CD4-positive, alpha-beta T cell (primary cell): ENCODE data around the gene PARP1. TPM values are rescaled to one million over a fixed set of nuclear protein-coding genes. Genes with fewer than 3 reads are reported as not detected.

Experiments
- ATAC-seq: fragments of 200-7000 bp; cut with Tn5 transposase; one replicate; pipeline ENCODE4 v1.10.0; 2022; ENCODE audit warnings: mild to moderate bottlenecking; ENCODE audit not compliant: poor library complexity
- CTCF ChIA-PET: fragments of 350-600 bp; sonication (Branson Sonifier 250); formaldehyde crosslinking; loops from one replicate; lab custom pipeline; 2021; ENCODE audit warnings: antibody characterized with exemption, inconsistent platforms; lab: Charles Lee
- POLR2A ChIA-PET: fragments of 350-600 bp; sonication (Branson Sonifier 250); formaldehyde crosslinking; loops from one replicate; lab custom pipeline; 2021; ENCODE audit warnings: antibody characterized with exemption, inconsistent platforms; lab: Charles Lee
- DNase-seq, 14 experiments: peaks; one replicate each; pipeline ENCODE4 v3.0.0-alpha.2; 2013 to 2020; ENCODE audit warnings: mixed read lengths in 2 of 14
- H3K27ac ChIP-seq, 2 donors: one replicate each; pipeline versions ENCODE4 v1.5.1 to v1.7.0; 2013; ENCODE audit warnings: low read length in 2 of 2, low read depth in 1 of 2, mild to moderate bottlenecking in 1 of 2
- H3K27me3 ChIP-seq, 2 experiments: 1 replicate in 1 of 2; 2 replicates in 1 of 2; pipeline versions ENCODE4 v1.6.1 to v1.7.0; 2013; ENCODE audit warnings: low read length in 2 of 2, control low read depth in 1 of 2, mild to moderate bottlenecking in 1 of 2, moderate library complexity in 1 of 2; ENCODE audit not compliant: insufficient read depth in 2 of 2, control insufficient read depth in 1 of 2
- H3K36me3 ChIP-seq: one replicate; pipeline ENCODE4 v1.6.1; 2013; ENCODE audit warnings: low read length, control low read depth; ENCODE audit not compliant: insufficient read depth
- H3K4me1 ChIP-seq: one replicate; pipeline ENCODE4 v1.6.1; 2013; ENCODE audit warnings: low read length, control low read depth; ENCODE audit not compliant: insufficient read depth
- H3K4me3 ChIP-seq: one replicate; pipeline ENCODE4 v1.5.1; 2013; ENCODE audit warnings: mild to moderate bottlenecking, low read length, moderate library complexity
- H3K9me3 ChIP-seq, 2 experiments: 1 replicate in 1 of 2; 2 replicates in 1 of 2; pipeline versions ENCODE4 v1.6.1 to v1.7.0; 2013; ENCODE audit warnings: low read length in 2 of 2, mild to moderate bottlenecking in 2 of 2, control low read depth in 1 of 2, moderate library complexity in 1 of 2; ENCODE audit not compliant: control insufficient read depth in 1 of 2, insufficient read depth in 1 of 2
- H3K27ac Mint-ChIP-seq: one replicate; pipeline ENCODE4 v1.8.0; 2020; ENCODE audit warnings: mixed read lengths
- H3K27me3 Mint-ChIP-seq: one replicate; pipeline ENCODE4 v1.8.0; 2021; ENCODE audit warnings: mixed read lengths
- H3K36me3 Mint-ChIP-seq: one replicate; pipeline ENCODE4 v1.8.0; 2021; ENCODE audit warnings: low read depth, mixed read lengths
- H3K4me1 Mint-ChIP-seq: one replicate; pipeline ENCODE4 v1.8.0; 2021; ENCODE audit warnings: low read depth, mixed read lengths
- H3K4me3 Mint-ChIP-seq: one replicate; pipeline ENCODE4 v1.8.0; 2020; ENCODE audit warnings: mild to moderate bottlenecking, mixed read lengths
- H3K9me3 Mint-ChIP-seq: one replicate; pipeline ENCODE4 v1.8.0; 2020; ENCODE audit warnings: mixed read lengths
- CTCF ChIP-seq: fragments of 200-600 bp; IDR thresholded peaks from one replicate; pipeline ENCODE4 v1.8.0; 2022; ENCODE audit warnings: antibody characterized with exemption, mild to moderate bottlenecking
- intact Hi-C, 2 experiments: fragments of 100-400 bp; cut with DNase I in 1 of 2; cut with micrococcal nuclease in 1 of 2; formaldehyde crosslinking; loops; one replicate each; pipeline versions ENCODE4 v1.15.1 to v1.9.0; 2023 to 2025; cut with DNase I, micrococcal nuclease
- total RNA-seq, 174 experiments: library from RNA in 2 of 174; stranded (reverse) in 2 of 174; gene quantifications; one replicate each; pipeline ENCODE4 v1.2.3 and lab custom pipeline; 2021 to 2026

Gene PARP1
- total RNA-seq, 2 experiments from 2014 or later = 59.3 to 63.6 TPM

- no peak for DNase-seq
- H3K4me1 Mint-ChIP-seq = no peaks in the 10 kb centered on the region
- no peaks in the 10 kb centered on the region for H3K9me3 ChIP-seq
- no peak overlapping the region for H3K27ac Mint-ChIP-seq
- H3K27ac ChIP-seq = no peak overlapping the region
- no peaks in the 10 kb centered on the region for H3K4me1 ChIP-seq
- TF ChIP-seq CTCF = no peak
- H3K36me3 ChIP-seq = no peaks in the 10 kb centered on the region
- no peak for ATAC-seq
- ChIA-PET CTCF (no interaction called here), POLR2A (no interaction called here)
- H3K27me3 Mint-ChIP-seq = peaks cover 25% of the 10 kb centered on the region
- no peak overlapping the region for H3K4me3 Mint-ChIP-seq
- no peak overlapping the region for H3K4me3 ChIP-seq
- no peaks in the 10 kb centered on the region for H3K27me3 ChIP-seq
- no peaks in the 10 kb centered on the region for H3K9me3 Mint-ChIP-seq
- intact Hi-C loops = no loop called here
- H3K36me3 Mint-ChIP-seq = no peaks in the 10 kb centered on the region
Observed at GRCh38 chr1:226318471-226318870, 89.4 kb downstream of the PARP1 start.

- Mint-ChIP-seq H3K9me3 (no peaks in the 10 kb centered on the region), H3K4me3 (no peak overlapping the region), H3K4me1 (no peaks in the 10 kb centered on the region), H3K27me3 (peaks cover 38% of the 10 kb centered on the region), H3K27ac (no peak overlapping the region), H3K36me3 (no peaks in the 10 kb centered on the region)
- ATAC-seq = no peak
- Histone ChIP-seq H3K9me3 (no peaks in the 10 kb centered on the region), H3K4me1 (peaks cover 6% of the 10 kb centered on the region), H3K27ac (no peak overlapping the region), H3K4me3 (no peak overlapping the region), H3K36me3 (no peaks in the 10 kb centered on the region), H3K27me3 (peaks cover 0 to 8% of the 10 kb centered on the region in 2 experiments)
- no peak for DNase-seq
- POLR2A ChIA-PET = no interaction called here
- TF ChIP-seq CTCF = no peak
- intact Hi-C loops = no loop called here
- CTCF ChIA-PET = interaction anchor here (0.9 kb wide), 1 partner anchor 19 kb away, joined by 4 read pairs; no protein-coding TSS in a partner anchor
Observed at GRCh38 chr1:226314055-226314454, 93.8 kb downstream of the PARP1 start.

GRCh38 chr1:226312065-226312464 lies 95.8 kb downstream of the PARP1 start:
- H3K9me3 Mint-ChIP-seq = no peaks in the 10 kb centered on the region
- peaks cover 3% of the 10 kb centered on the region for H3K36me3 Mint-ChIP-seq
- Histone ChIP-seq H3K36me3 (no peaks in the 10 kb centered on the region), H3K27ac (no peak overlapping the region), H3K27me3 (peaks cover 0 to 8% of the 10 kb centered on the region in 2 experiments), H3K4me3 (no peak overlapping the region), H3K4me1 (peaks cover 12% of the 10 kb centered on the region), H3K9me3 (no peaks in the 10 kb centered on the region)
- H3K27me3 Mint-ChIP-seq = peaks cover 30% of the 10 kb centered on the region
- ATAC-seq (no peak), DNase-seq (no peak)
- no peak for TF ChIP-seq CTCF
- no peak overlapping the region for H3K27ac Mint-ChIP-seq
- POLR2A ChIA-PET = no interaction called here
- H3K4me1 Mint-ChIP-seq = peaks cover 8% of the 10 kb centered on the region
- CTCF ChIA-PET = no interaction called here
- intact Hi-C loops = no loop called here
- H3K4me3 Mint-ChIP-seq = no peak overlapping the region
